ENCODE data around the gene GHRHR. TPM values are rescaled to one million over a fixed set of nuclear protein-coding genes. Genes with fewer than 3 reads are reported as not detected.

Gene GHRHR
- total and polyA plus RNA-seq, 2 donors (not counting 1 experiment from before 2014, with no cell fraction given): not detected

DNA sequence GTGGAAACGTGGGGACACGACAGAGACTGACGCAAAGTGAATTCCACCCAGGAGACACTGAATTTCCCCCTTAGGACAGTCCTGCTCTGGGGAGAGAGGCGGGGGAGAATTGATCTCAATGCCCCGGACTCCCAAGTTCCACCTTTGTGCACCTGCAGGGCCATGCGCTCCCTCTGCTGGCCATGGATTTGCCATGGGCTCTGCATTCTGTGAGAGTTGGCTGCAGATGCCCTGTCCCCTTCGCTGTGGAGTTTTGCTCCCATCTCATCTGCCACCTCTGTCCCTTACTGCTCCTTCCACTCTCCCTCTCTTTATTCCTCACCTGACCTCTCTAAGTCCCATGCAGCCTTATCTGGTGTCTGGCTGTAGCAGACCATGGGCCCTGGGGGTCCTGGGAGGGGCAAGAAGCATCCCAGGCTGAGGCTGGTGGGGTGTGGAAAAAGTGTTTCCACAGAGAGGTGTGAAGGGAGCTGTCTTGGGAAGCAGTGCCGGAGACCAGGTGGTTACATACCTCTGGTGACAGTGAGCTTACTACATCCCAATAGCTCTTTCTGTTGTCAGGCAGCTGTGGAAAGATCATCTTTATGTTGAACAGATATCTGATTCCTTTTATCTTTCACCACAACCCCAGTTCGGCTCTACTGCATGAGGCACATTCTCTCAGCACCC lies 14.3 kb downstream of the GHRHR start:
- Histone ChIP-seq H3K4me1 (ENCODE audit: control insufficient read depth in 2 of 2, insufficient read depth in 2 of 2, low read length in 2 of 2) (peaks cover 0 to 5% of the 10 kb centered on the region in 2 donors), H3K9ac (ENCODE audit: low read length) (no peak overlapping the region), H2AFZ (ENCODE audit: insufficient read depth, low read depth, low read length, poor library complexity, severe bottlenecking) (no peak overlapping the region), H3K4me3 (ENCODE audit: control extremely low read depth in 1 of 5, extremely low read depth in 1 of 5, insufficient read depth in 1 of 5, low read depth in 2 of 5, low read length in 4 of 5) (no peak overlapping the region), H3K27ac (ENCODE audit: low read length in 2 of 2) (no peak overlapping the region), H3K9me3 (ENCODE audit: control extremely low read depth in 1 of 3, control insufficient read depth in 2 of 3, insufficient read depth in 1 of 3, low read length in 2 of 3) (peaks cover 0 to 4% (median 0%) of the 10 kb centered on the region in 3 donors), H3K79me2 (ENCODE audit: control insufficient read depth, insufficient read depth, low read length) (no peaks in the 10 kb centered on the region), H3K36me3 (replicated peaks in 1 of 2; ENCODE audit: control extremely low read depth in 1 of 2, control insufficient read depth in 1 of 2, extremely low read depth in 1 of 2, insufficient read depth in 2 of 2, low read length in 1 of 2) (no peaks in the 10 kb centered on the region), H4K20me1 (ENCODE audit: control insufficient read depth, insufficient read depth, low read length, poor library complexity, severe bottlenecking) (no peaks in the 10 kb centered on the region), H3K27me3 (replicated peaks in 1 of 4; ENCODE audit: control extremely low read depth in 1 of 4, control insufficient read depth in 3 of 4, insufficient read depth in 4 of 4, low read length in 3 of 4) (peaks cover 0 to 3% (median under 1%) of the 10 kb centered on the region in 4 experiments), H3K4me2 (replicated peaks; ENCODE audit: low read depth, low read length, poor library complexity, severe bottlenecking) (no peak overlapping the region)
- POLR2A ChIA-PET: no interaction called here
- CTCF ChIA-PET: no interaction called here
- Mint-ChIP-seq H3K27ac (no peak overlapping the region), H3K9me3 (ENCODE audit: insufficient read depth) (no peaks in the 10 kb centered on the region), H3K4me1 (peaks cover 7% of the 10 kb centered on the region), H3K4me3 (no peak overlapping the region), H3K27me3 (peaks cover 33% of the 10 kb centered on the region)
- TF ChIP-seq, protein P1, sequence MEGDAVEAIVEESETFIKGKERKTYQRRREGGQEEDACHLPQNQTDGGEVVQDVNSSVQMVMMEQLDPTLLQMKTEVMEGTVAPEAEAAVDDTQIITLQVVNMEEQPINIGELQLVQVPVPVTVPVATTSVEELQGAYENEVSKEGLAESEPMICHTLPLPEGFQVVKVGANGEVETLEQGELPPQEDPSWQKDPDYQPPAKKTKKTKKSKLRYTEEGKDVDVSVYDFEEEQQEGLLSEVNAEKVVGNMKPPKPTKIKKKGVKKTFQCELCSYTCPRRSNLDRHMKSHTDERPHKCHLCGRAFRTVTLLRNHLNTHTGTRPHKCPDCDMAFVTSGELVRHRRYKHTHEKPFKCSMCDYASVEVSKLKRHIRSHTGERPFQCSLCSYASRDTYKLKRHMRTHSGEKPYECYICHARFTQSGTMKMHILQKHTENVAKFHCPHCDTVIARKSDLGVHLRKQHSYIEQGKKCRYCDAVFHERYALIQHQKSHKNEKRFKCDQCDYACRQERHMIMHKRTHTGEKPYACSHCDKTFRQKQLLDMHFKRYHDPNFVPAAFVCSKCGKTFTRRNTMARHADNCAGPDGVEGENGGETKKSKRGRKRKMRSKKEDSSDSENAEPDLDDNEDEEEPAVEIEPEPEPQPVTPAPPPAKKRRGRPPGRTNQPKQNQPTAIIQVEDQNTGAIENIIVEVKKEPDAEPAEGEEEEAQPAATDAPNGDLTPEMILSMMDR (IDR thresholded peaks at IDR 0.05): no peak
- no peak for TF ChIP-seq EZH2 (IDR thresholded peaks at IDR 0.05; ENCODE audit: borderline replicate concordance, insufficient read depth, low read depth, low read length, poor library complexity, severe bottlenecking)
- intact Hi-C loops (cut with micrococcal nuclease): no loop called here
- no peak for DNase-seq
- no peak for ATAC-seq (ENCODE audit: low read depth)
- 36% methylated on average over 5 of the region's 9 CpGs for WGBS (ENCODE audit: insufficient coverage)

DNA sequence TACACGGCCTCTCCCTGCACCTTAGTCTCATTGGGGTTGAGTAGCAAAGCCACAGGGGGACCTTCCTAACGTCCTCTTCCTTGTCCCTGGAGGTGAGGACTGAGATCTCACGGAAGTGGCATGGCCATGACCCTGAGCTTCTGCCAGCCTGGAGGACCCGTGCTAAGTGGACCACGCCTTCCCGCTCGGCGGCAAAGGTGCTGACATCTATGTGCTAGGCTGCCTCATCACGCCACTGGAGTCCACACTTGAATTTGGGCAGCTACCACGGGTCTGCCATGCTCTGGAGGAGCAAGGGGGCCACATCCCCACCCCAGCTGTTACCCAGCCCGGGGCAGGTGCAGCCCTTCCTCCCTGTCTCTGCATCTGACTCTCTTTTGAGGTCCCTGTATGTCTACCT lies 15.3 kb downstream of the GHRHR start:
- intact Hi-C loops (cut with micrococcal nuclease): no loop called here
- no peak overlapping the region for H3K4me3 ChIP-seq (ENCODE audit: control extremely low read depth in 1 of 5, extremely low read depth in 1 of 5, insufficient read depth in 1 of 5, low read depth in 2 of 5, low read length in 4 of 5)
- peaks cover 0 to 5% (median 2%) of the 10 kb centered on the region in 4 experiments for H3K27me3 ChIP-seq (replicated peaks in 1 of 4; ENCODE audit: control extremely low read depth in 1 of 4, control insufficient read depth in 3 of 4, insufficient read depth in 4 of 4, low read length in 3 of 4)
- 79% methylated on average over 11 of the region's 11 CpGs for WGBS (ENCODE audit: insufficient coverage)
- H4K20me1 ChIP-seq (ENCODE audit: control insufficient read depth, insufficient read depth, low read length, poor library complexity, severe bottlenecking): no peaks in the 10 kb centered on the region
- Mint-ChIP-seq H3K27ac (no peak overlapping the region), H3K27me3 (peaks cover 35% of the 10 kb centered on the region), H3K4me1 (peaks cover 13% of the 10 kb centered on the region), H3K4me3 (no peak overlapping the region), H3K9me3 (ENCODE audit: insufficient read depth) (no peaks in the 10 kb centered on the region)
- ChIA-PET CTCF (no interaction called here), POLR2A (no interaction called here)
- peaks cover 0 to 5% of the 10 kb centered on the region in 2 donors for H3K4me1 ChIP-seq (ENCODE audit: control insufficient read depth in 2 of 2, insufficient read depth in 2 of 2, low read length in 2 of 2)
- H3K9me3 ChIP-seq (ENCODE audit: control extremely low read depth in 1 of 3, control insufficient read depth in 2 of 3, insufficient read depth in 1 of 3, low read length in 2 of 3): peaks cover 0 to 4% (median 0%) of the 10 kb centered on the region in 3 donors
- DNase-seq: no peak
- ATAC-seq (ENCODE audit: low read depth): no peak
- H3K4me2 ChIP-seq (replicated peaks; ENCODE audit: low read depth, low read length, poor library complexity, severe bottlenecking): no peak overlapping the region
- no peak overlapping the region for H3K9ac ChIP-seq (ENCODE audit: low read length)
- no peaks in the 10 kb centered on the region for H3K79me2 ChIP-seq (ENCODE audit: control insufficient read depth, insufficient read depth, low read length)
- TF ChIP-seq EZH2 (IDR thresholded peaks at IDR 0.05; ENCODE audit: borderline replicate concordance, insufficient read depth, low read depth, low read length, poor library complexity, severe bottlenecking): no peak
- TF ChIP-seq, protein P1 (IDR thresholded peaks at IDR 0.05): no peak
- H2AFZ ChIP-seq (ENCODE audit: insufficient read depth, low read depth, low read length, poor library complexity, severe bottlenecking): no peak overlapping the region
- H3K36me3 ChIP-seq (replicated peaks in 1 of 2; ENCODE audit: control extremely low read depth in 1 of 2, control insufficient read depth in 1 of 2, extremely low read depth in 1 of 2, insufficient read depth in 2 of 2, low read length in 1 of 2): no peaks in the 10 kb centered on the region
- H3K27ac ChIP-seq (ENCODE audit: low read length in 2 of 2): no peak overlapping the region

Measured in B cell (primary cell).